ENCODE results near the gene COX8C.
"Not testable (repeated sequence)": the region's sequence is repeated elsewhere in the genome, so short reads cannot be mapped to it uniquely, and the experiment has no call there.

Gene COX8C

GRCh38 chr14:93322929-93323599, 23.9 kb upstream of the COX8C start:
- DNase-seq (ENCODE audit: low read depth), result no peak

GRCh38 chr14:93323600-93324174, 23.3 kb upstream of the COX8C start:
- no peak for DNase-seq (ENCODE audit: low read depth)

- no peak for DNase-seq (ENCODE audit: low read depth)
Observed at GRCh38 chr14:93326196-93326595, 20.8 kb upstream of the COX8C start.

- no peak for DNase-seq (ENCODE audit: low read depth)
Observed at GRCh38 chr14:93328546-93328945, 18.4 kb upstream of the COX8C start.

- no peak for DNase-seq (ENCODE audit: low read depth)
Observed at GRCh38 chr14:93329965-93330608, 16.9 kb upstream of the COX8C start.

- DNase-seq (ENCODE audit: low read depth), result no peak
Observed at GRCh38 chr14:93330609-93331000, 16.4 kb upstream of the COX8C start.

- DNase-seq (ENCODE audit: low read depth), result no peak
Observed at GRCh38 chr14:93331002-93331727, 15.8 kb upstream of the COX8C start.

GRCh38 chr14:93331728-93332396, 15.1 kb upstream of the COX8C start:
- DNase-seq (ENCODE audit: low read depth), result no peak

GRCh38 chr14:93332397-93332852, 14.6 kb upstream of the COX8C start:
- DNase-seq (ENCODE audit: low read depth), result no peak

- DNase-seq (ENCODE audit: low read depth), result peak; percentile 81
Observed at GRCh38 chr14:93332853-93333630, 13.9 kb upstream of the COX8C start, which contains the start of gene BTBD7. BTBD7 (minus strand) TSS chr14:93333036; CDS start chr14:93296051, 36,985 bp downstream.

GRCh38 chr14:93333631-93334103, 13.3 kb upstream of the COX8C start:
- no peak for DNase-seq (ENCODE audit: low read depth)

- DNase-seq (ENCODE audit: low read depth), result no peak
Observed at GRCh38 chr14:93337143-93337753, 9.7 kb upstream of the COX8C start.

GRCh38 chr14:93337884-93338283, 9.1 kb upstream of the COX8C start:
- DNase-seq (ENCODE audit: low read depth), result no peak

- DNase-seq (ENCODE audit: low read depth), result no peak
Observed at GRCh38 chr14:93343266-93343665, 3.7 kb upstream of the COX8C start.

- DNase-seq (ENCODE audit: low read depth), result no peak
Observed at GRCh38 chr14:93343797-93344196, 3.2 kb upstream of the COX8C start.

- DNase-seq (ENCODE audit: low read depth), result no peak
Observed at GRCh38 chr14:93347850-93348249, 868 bp downstream of the COX8C start.

GRCh38 chr14:93348292-93348691, 1.3 kb downstream of the COX8C start:
- DNase-seq (ENCODE audit: low read depth), result no peak

GRCh38 chr14:93354873-93355272, 7.9 kb downstream of the COX8C start:
- DNase-seq (ENCODE audit: low read depth), result not testable (repeated sequence)

GRCh38 chr14:93368996-93369712, 22.2 kb downstream of the COX8C start:
- no peak for DNase-seq (ENCODE audit: low read depth)

GRCh38 chr14:93369713-93370266, 22.8 kb downstream of the COX8C start:
- no peak for DNase-seq (ENCODE audit: low read depth)
